ENCODE results near the gene ADGRG1. TPM values are rescaled to one million over a fixed set of nuclear protein-coding genes. Genes with fewer than 3 reads are reported as not detected.

ADGRG1 gene
- total RNA-seq, 1 donor from 2014 or later, result 13.9 TPM

- H3K79me2 ChIP-seq (ENCODE audit: insufficient read depth, low read length), result no peaks in the 10 kb centered on the region
- no peak overlapping the region for H2AFZ ChIP-seq (ENCODE audit: low read depth, low read length)
- peaks cover 20% of the 10 kb centered on the region for H3K4me1 ChIP-seq (ENCODE audit: insufficient read depth, low read length)
- TF ChIP-seq CTCF (IDR thresholded peaks at IDR 0.05; ENCODE audit: insufficient read depth, low read depth, low read length) (no peak), EZH2 (IDR thresholded peaks at IDR 0.05; ENCODE audit: insufficient read depth, low read length) (no peak)
- H3K36me3 ChIP-seq (ENCODE audit: insufficient read depth, low read length), result no peaks in the 10 kb centered on the region
- no peaks in the 10 kb centered on the region for H4K20me1 ChIP-seq (ENCODE audit: insufficient read depth, low read length)
- Mint-ChIP-seq H3K27me3 (ENCODE audit: low read depth, unreplicated experiment) (peaks cover 15% of the 10 kb centered on the region), H3K27ac (ENCODE audit: unreplicated experiment) (peak overlapping the region; percentile 26), H3K4me1 (ENCODE audit: low read depth, unreplicated experiment) (peaks cover 21% of the 10 kb centered on the region), H3K36me3 (ENCODE audit: low read depth, unreplicated experiment) (no peaks in the 10 kb centered on the region), H3K9me3 (ENCODE audit: unreplicated experiment) (no peaks in the 10 kb centered on the region), H3K4me3 (ENCODE audit: unreplicated experiment) (no peak overlapping the region)
- no peaks in the 10 kb centered on the region for H3K9me3 ChIP-seq (ENCODE audit: insufficient read depth, low read depth, low read length)
- DNase-seq (ENCODE audit: low read depth) (no peak), FAIRE-seq (no peak)
- H3K9ac ChIP-seq (ENCODE audit: low read length), result no peak overlapping the region
- no peak overlapping the region for H3K4me2 ChIP-seq (ENCODE audit: low read length)
- H3K27ac ChIP-seq (ENCODE audit: low read depth, low read length), result no peak overlapping the region
- no peaks in the 10 kb centered on the region for H3K27me3 ChIP-seq (ENCODE audit: insufficient read depth, low read length)
- H3K4me3 ChIP-seq (ENCODE audit: insufficient read depth, low read depth, low read length), result no peak overlapping the region
These were observed 6.7 kb upstream of the ADGRG1 start for GRCh38 chr16:57621521-57622271.

- Histone ChIP-seq H3K4me3 (ENCODE audit: insufficient read depth, low read depth, low read length) (no peak overlapping the region), H3K4me1 (ENCODE audit: insufficient read depth, low read length) (peaks cover 28% of the 10 kb centered on the region), H3K27ac (ENCODE audit: low read depth, low read length) (no peak overlapping the region), H3K79me2 (ENCODE audit: insufficient read depth, low read length) (no peaks in the 10 kb centered on the region), H3K9me3 (ENCODE audit: insufficient read depth, low read depth, low read length) (no peaks in the 10 kb centered on the region), H3K27me3 (ENCODE audit: insufficient read depth, low read length) (no peaks in the 10 kb centered on the region), H4K20me1 (ENCODE audit: insufficient read depth, low read length) (no peaks in the 10 kb centered on the region), H3K9ac (ENCODE audit: low read length) (no peak overlapping the region), H3K4me2 (ENCODE audit: low read length) (no peak overlapping the region), H3K36me3 (ENCODE audit: insufficient read depth, low read length) (no peaks in the 10 kb centered on the region), H2AFZ (ENCODE audit: low read depth, low read length) (no peak overlapping the region)
- Mint-ChIP-seq H3K27ac (ENCODE audit: unreplicated experiment) (no peak overlapping the region), H3K4me3 (ENCODE audit: unreplicated experiment) (no peak overlapping the region), H3K4me1 (ENCODE audit: low read depth, unreplicated experiment) (peaks cover 26% of the 10 kb centered on the region), H3K9me3 (ENCODE audit: unreplicated experiment) (no peaks in the 10 kb centered on the region), H3K27me3 (ENCODE audit: low read depth, unreplicated experiment) (peaks cover 15% of the 10 kb centered on the region), H3K36me3 (ENCODE audit: low read depth, unreplicated experiment) (no peaks in the 10 kb centered on the region)
- TF ChIP-seq CTCF (IDR thresholded peaks at IDR 0.05; ENCODE audit: insufficient read depth, low read depth, low read length), result no peak
- no peak for TF ChIP-seq EZH2 (IDR thresholded peaks at IDR 0.05; ENCODE audit: insufficient read depth, low read length)
- DNase-seq (ENCODE audit: low read depth) (no peak), FAIRE-seq (no peak)
These were observed 5.8 kb upstream of the ADGRG1 start for GRCh38 chr16:57622361-57623250.
